Forelimb muscle (tissue), 1 donor: ENCODE data around the gene ERC2. TPM values are rescaled to one million over a fixed set of nuclear protein-coding genes. Genes with fewer than 3 reads are reported as not detected.

ENCODE experiments used
- DNase-seq: peaks from one replicate; pipeline ENCODE4 v3.0.0-alpha.2; 2013; ENCODE audit warnings: low read depth
- polyA plus RNA-seq: library from polyadenylated mRNA; unstranded; fragments of 120-200 nt; gene quantifications from one replicate; pipeline ENCODE4 v1.2.1, GENCODE V29; 2013; ENCODE audit not compliant: insufficient read length

ERC2 gene
- polyA plus RNA-seq, 1 donor: 1.2 TPM

DNA sequence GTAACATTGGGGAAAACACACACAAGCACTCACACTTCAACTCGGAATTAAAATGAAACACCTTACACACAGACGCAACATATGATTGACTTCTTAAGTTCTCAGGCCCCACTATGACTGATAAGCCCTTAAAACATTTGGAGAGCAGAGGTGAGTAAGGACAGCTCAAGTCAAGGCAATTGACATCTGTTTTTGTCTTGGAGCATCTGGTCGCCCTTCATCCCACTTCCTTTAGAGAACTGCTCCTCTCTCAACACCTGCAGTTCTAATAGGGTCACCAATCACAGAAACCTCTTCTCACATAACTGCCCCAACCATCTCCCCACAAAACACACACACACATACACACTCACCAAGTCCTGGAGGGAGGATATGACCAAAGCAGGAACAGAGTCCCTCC lies 43.4 kb downstream of the ERC2 start:
- DNase-seq: no peak

- peak; percentile 29 for DNase-seq
Measured at GRCh38 chr3:56424336-56424735, 43.9 kb downstream of the ERC2 start.

DNA sequence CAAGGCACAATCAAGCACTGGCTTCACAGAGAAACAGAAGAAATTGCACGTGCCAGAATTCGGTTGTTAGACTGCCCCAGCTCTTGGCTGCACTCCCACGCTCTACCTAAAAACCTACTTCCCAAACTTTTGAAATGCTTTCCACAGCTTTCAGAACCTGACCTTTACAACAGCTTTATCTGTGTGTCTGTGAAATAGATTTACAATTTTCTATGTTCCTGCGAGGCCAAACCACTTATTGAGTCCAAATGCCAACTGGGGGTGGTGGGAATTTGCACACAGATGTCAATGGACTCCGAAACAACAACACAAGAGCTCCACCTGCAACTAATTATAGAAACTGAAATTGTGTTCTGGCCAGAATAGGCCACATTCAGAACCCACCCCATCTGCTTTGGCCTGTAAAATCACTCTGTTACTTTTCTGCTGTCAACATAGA lies 44.6 kb downstream of the ERC2 start:
- DNase-seq: peak; percentile 20

GRCh38 chr3:56422316-56422715 lies 46.0 kb downstream of the ERC2 start:
- no peak for DNase-seq

GRCh38 chr3:56421205-56421604 lies 47.1 kb downstream of the ERC2 start:
- no peak for DNase-seq

GRCh38 chr3:56415652-56416051 lies 52.6 kb downstream of the ERC2 start:
- no peak for DNase-seq

DNA sequence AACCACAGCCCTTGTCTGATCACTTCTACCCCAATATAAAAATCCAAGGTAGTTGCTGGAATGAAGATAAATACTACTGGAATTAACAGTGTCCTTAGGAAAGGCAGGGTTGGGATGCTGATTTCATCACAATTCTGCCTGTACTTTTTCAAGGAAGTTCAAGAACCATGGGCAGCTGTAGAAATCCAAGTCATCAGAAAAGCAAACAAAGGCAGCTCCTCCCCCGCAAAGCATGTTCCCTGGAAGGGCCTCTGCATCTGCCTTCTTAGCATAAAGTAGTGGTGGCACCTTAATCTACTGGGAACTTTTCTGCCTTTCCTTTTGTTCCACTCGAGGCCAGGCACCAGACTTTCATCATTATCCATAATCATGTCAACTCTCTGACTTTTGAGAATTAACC lies 54.4 kb downstream of the ERC2 start:
- no peak for DNase-seq

DNA sequence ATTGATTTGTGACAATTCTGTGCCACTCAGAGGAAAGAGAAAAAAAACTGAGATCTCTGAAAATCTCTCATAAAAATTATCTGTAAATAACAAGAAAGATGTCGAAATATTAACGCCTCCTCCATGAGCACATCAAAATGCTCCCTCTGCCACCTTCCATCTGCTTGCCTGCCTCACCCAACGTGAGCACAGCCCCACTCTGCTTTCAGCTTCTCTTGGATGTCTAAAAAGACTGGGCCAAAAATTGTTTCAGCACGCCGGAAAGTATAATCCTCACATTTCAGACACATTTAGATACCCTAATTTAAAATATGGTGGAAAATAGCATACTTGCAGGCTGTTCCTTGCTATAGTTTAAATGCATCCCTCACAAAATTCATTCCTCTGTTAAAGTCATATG lies 57.1 kb downstream of the ERC2 start:
- no peak for DNase-seq

GRCh38 chr3:56410576-56410975 lies 57.7 kb downstream of the ERC2 start:
- no peak for DNase-seq

DNA sequence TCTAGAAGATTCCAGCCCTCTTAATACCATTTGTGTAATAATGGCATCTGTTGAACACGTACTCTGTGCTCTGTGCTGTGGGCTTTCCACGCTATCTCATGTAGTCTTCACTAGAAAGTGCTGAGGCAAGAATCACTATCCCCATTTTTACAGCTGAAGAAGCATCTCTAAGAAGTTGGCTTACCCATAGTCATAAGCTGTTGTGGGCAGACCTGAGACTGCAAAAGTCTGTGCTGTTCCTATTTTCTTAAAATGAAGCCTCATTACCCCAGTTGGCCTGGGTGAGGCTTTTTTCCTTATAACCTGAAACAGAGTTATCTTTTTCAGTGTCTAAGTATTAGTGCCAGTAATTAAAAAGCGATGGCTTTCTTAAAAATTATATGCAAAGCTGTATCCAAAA lies 58.5 kb downstream of the ERC2 start:
- no peak for DNase-seq

- DNase-seq: no peak
Measured at GRCh38 chr3:56408761-56409196, 59.5 kb downstream of the ERC2 start.

- peak; percentile 20 for DNase-seq
Measured at GRCh38 chr3:56406826-56407515, 61.3 kb downstream of the ERC2 start.

DNA sequence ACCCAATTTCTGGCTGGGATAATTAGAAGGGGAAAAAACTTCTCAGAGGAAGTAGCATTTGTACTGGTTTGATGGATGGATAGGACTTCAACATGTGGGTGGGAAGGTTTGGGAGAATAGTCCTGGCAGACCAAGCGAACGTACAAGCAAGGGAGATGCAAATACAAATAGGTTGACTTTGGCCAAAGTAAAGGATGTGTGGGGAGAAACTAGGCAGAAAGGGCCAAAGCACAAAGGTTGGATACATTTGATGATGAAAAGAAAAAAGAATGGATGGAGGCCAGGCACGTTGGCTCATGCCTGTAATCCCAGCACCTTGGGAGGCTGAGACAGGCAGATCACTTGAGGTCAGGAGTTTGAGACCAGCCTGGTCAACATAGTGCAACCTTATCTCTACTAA lies 63.4 kb downstream of the ERC2 start:
- no peak for DNase-seq

GRCh38 chr3:56398659-56399058 lies 69.6 kb downstream of the ERC2 start:
- DNase-seq: no peak

DNA sequence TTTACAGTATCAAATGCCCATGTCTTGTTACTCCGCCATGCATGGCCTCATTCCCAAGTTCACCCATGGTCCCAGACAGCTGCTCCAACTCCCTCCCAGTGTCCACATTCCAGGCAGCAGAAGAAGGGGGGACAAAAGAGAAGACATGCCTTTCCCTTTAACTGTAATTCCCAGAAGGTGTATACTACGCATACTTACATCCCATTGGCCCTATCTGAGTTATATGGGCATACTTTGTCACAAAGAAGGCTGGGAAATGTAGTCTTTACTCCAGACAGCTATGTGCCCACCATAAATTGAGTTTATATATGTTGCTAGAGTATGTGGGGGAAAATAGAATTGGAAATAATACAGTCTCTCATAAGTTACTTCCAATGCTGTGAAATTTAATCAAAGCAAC lies 70.5 kb downstream of the ERC2 start:
- DNase-seq: no peak

DNA sequence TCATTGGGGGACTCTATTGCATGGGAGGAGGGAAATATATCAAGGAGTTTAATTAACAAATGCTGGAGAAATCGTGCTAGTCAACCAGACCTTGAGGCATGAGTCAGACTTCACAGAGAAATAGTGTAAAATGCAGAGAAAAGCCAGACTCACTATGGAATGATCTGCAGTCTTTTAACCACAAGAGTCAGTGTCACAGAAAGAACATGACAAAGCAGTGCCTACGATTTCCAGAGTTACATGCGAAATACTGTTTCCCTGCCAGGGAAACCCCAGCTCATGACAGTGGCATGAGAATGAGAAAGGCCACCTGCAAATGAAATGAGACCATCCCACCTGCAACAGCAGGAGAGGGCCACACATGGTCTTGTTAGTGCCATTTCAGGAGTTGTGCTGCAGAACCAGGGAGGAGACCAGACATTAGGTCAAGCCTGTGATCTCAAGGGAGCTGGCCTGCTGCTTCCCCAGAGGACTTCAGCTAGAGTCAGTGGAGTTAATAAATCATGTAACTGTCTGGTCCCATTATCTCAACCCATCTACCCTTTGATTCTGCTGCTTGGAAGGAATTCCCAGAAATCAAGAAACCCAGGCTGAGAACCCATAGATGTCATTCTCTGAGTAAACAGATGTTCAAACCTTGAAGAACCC lies 79.0 kb downstream of the ERC2 start:
- DNase-seq: no peak

DNA sequence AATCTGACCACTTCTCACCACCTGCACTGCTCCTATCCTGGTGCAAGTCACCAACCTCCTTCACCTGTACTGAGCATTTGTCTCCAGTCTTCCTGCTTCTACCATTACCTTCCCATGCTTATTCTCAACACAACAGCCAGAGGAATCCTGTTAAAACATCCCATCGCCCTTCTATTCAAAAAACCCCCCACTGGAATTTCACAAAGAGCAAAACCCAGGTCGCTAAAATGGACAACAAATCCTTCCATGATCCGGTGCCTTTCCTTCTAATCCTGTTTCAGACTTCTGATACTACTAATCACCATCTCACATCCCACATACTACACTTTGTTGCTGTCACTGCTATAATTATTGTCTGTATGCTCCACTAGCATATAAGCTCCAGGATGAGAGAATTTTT lies 85.2 kb downstream of the ERC2 start:
- no peak for DNase-seq

DNA sequence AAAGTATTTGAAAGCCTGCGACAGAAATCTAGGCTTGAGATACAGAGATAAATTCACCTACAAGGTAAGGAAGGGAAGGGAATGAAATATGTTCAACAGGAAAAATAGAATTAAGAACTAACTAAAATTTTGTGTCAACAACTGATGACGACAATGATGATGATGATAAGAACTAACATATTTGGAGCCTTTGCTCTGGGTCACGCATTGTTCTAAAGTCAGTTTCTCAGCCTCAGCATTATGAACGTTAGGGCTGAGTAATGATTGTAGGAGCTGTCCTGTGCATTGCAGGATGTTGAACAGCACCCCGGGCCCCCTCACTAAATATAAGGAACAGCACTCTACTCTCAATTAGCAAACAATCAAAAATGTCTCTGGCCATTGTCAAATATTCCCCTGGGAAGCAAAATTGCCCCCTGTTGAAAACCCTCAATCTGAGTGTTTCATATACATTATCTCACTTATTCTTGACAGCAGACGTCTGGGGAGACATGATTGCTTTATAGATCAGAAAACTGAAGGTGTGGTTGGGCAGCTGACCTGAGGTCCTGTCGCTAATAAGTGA lies 88.5 kb downstream of the ERC2 start:
- DNase-seq: no peak

- DNase-seq: no peak
Measured at GRCh38 chr3:56375654-56376053, 92.6 kb downstream of the ERC2 start.

DNA sequence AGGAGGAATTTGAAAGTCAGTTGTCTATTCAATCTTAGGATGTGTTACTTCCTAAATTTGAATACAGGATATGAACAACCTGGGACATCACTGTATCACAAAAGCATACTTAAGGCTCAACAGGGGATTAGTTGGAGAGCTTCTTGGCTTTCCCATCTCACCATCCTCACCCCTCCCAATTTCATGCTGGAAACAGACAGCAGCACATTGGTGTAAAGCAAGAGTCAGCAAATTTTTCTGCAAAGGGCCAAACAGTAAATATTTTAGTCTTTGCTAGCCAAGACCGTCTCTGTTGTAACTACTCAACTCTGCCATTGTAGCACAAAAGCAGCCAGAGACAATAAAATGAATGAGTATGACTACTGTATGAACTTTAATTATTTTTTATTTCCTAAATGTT lies 94.9 kb downstream of the ERC2 start:
- DNase-seq: no peak

DNA sequence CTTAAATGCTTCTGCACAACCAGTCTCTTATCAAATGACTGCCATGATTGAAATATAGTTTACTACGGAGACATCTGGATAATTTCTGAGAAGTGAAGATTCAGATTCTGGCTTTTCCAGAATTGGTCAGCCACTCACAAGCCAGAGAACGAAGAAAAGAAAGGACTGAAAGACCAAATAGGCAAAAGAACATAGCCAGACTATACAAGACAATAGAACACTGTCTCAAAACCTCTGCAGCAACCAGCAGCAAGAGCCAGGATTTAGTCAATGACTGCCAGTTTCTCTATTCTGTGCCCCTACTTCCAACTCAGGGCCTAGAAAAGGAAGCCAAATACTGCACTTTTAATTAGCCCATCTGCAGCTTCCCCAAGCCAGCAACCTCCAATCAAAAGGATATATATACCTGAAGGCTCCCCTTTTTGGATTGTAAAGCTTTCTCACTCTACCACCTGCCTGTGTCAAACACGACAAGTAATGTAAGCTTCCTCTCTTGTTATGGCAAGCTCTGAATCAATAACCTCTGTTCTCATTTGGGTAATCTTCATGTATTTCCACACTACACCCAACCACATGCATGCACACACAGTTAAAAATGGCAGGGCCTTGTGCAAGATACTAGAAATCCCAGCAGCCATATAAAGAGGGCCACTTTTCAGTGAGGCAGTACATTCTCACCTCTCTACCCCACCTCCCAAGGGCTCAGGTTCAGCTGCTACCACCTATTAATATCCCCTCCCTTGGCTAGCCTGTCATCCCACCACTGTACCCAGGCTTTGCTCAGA lies 97.1 kb downstream of the ERC2 start:
- no peak for DNase-seq

- DNase-seq: no peak
Measured at GRCh38 chr3:56369914-56370313, 98.4 kb downstream of the ERC2 start.

- no peak for DNase-seq
Measured at GRCh38 chr3:56368846-56369245, 99.4 kb downstream of the ERC2 start.
